Choroid plexus epithelial cell (primary cell): ENCODE measurements around the gene CELF2.

Experiments
- DNase-seq: peaks from one replicate; pipeline ENCODE4 v3.0.0-alpha.2; 2010; ENCODE audit warnings: low read depth
- H3K4me3 ChIP-seq: 2 replicates; pipeline ENCODE4 v1.5.1; 2011; ENCODE audit warnings: low read depth, mild to moderate bottlenecking, control low read depth, low read length, moderate library complexity
- TF ChIP-seq, protein P1 (sequence below): conservative IDR thresholded peaks from 2 replicates; pipeline ENCODE4 v1.5.1; 2011; ENCODE audit warnings: low read depth, mild to moderate bottlenecking, control low read depth, inconsistent platforms, low read length, moderate library complexity

CELF2 gene

GRCh38 chr10:11091517-11092102, 73.9 kb downstream of the CELF2 start:
- no peak overlapping the region for H3K4me3 ChIP-seq
- TF ChIP-seq, protein P1, sequence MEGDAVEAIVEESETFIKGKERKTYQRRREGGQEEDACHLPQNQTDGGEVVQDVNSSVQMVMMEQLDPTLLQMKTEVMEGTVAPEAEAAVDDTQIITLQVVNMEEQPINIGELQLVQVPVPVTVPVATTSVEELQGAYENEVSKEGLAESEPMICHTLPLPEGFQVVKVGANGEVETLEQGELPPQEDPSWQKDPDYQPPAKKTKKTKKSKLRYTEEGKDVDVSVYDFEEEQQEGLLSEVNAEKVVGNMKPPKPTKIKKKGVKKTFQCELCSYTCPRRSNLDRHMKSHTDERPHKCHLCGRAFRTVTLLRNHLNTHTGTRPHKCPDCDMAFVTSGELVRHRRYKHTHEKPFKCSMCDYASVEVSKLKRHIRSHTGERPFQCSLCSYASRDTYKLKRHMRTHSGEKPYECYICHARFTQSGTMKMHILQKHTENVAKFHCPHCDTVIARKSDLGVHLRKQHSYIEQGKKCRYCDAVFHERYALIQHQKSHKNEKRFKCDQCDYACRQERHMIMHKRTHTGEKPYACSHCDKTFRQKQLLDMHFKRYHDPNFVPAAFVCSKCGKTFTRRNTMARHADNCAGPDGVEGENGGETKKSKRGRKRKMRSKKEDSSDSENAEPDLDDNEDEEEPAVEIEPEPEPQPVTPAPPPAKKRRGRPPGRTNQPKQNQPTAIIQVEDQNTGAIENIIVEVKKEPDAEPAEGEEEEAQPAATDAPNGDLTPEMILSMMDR, result no peak
- DNase-seq, result no peak

GRCh38 chr10:11093771-11094736, 76.4 kb downstream of the CELF2 start:
- TF ChIP-seq, protein P1, result no peak
- no peak overlapping the region for H3K4me3 ChIP-seq
- DNase-seq, result no peak

DNA sequence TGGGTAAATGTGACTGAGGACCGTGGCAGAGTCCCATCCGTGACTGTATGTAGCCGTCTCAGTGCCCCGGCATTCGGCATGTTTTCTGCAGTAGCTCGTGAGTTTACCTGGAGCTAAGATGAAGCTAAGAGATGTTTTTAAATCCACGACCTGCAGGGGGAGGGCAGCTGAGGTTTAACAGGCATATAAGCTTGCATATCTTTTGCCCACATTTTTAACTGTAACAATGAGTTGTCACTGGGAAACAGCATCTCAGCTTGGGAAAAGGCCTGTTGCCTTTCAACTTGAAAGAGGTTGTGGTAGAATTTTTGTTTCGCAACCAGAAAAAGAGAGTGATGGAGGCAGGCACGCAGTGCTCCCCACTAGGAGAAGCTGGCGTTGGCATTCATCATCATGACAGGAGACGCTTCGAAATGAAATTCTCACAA, 77.7 kb downstream of the CELF2 start:
- no peak overlapping the region for H3K4me3 ChIP-seq
- DNase-seq, result no peak
- TF ChIP-seq, protein P1, result no peak

DNA sequence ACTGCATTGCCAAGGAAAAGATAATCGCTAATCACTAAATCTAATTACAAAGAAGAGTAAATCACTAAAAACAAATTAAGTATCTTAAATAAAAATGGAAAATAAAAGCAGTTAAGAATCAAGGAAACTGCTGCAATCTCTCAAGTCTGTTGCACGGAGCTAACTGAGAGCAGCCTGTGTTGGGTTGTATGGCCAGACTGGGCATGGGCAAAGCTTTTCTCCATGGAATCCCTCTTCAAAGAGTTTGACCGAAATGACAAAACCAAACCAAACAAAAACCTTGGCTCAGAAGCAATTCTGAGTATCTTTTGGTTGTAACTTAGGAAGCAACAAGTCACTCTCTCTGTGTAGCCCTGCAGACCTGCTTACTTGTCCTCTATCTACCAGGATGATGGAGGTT, 78.8 kb downstream of the CELF2 start:
- no peak overlapping the region for H3K4me3 ChIP-seq
- TF ChIP-seq, protein P1, result no peak
- no peak for DNase-seq

GRCh38 chr10:11097686-11098085, 80.0 kb downstream of the CELF2 start:
- TF ChIP-seq, protein P1, result no peak
- no peak for DNase-seq
- H3K4me3 ChIP-seq, result no peak overlapping the region

DNA sequence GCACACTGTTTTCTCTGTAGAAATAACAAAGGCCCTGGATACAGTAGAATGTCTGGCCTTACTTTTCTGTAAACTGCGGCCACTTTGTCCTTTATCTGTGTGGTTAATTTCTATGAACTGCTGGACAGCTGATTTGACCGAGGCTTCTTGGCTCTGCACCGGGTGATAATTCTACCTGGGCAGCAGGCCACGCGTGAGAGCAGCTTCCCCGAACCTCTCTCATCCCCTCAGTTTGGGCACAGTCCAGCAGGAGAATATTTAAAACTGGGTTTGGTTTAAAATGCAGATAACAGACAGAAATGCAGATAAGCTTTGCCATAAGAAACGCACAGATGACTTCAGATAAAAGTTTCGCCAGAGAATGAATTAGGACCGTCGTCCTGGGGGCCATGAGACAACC, 81.0 kb downstream of the CELF2 start:
- TF ChIP-seq, protein P1, result no peak
- DNase-seq, result no peak
- no peak overlapping the region for H3K4me3 ChIP-seq
